Activated CD4-positive, alpha-beta memory T cell treated with anti-CD3 and anti-CD28 coated beads, Interleukin-2, amount 10 ng/mL, durations not matched to agents 7 days and 5 days (primary cell): Measurements from ENCODE around the gene CDC42BPA. TPM values are rescaled to one million over a fixed set of nuclear protein-coding genes. Genes with fewer than 3 reads are reported as not detected.

ENCODE experiments used
- CTCF ChIA-PET: fragments of 350-600 bp; sonication (Branson Sonifier 250); formaldehyde crosslinking; loops from one replicate; lab custom pipeline; 2021; ENCODE audit warnings: antibody characterized with exemption, inconsistent platforms; lab: Charles Lee
- POLR2A ChIA-PET: fragments of 350-600 bp; sonication (Branson Sonifier 250); formaldehyde crosslinking; loops from one replicate; lab custom pipeline; 2021; ENCODE audit warnings: antibody characterized with exemption; lab: Charles Lee
- DNase-seq: peaks from one replicate; pipeline ENCODE4 v3.0.0-alpha.2; 2020
- H3K27ac Mint-ChIP-seq: one replicate; pipeline ENCODE4 v1.8.0; 2021; ENCODE audit warnings: mild to moderate bottlenecking, mixed read lengths
- H3K27me3 Mint-ChIP-seq: one replicate; pipeline ENCODE4 v1.8.0; 2021; ENCODE audit warnings: mixed read lengths
- H3K36me3 Mint-ChIP-seq: one replicate; pipeline ENCODE4 v1.8.0; 2021; ENCODE audit warnings: low read depth, mixed read lengths
- H3K4me1 Mint-ChIP-seq: one replicate; pipeline ENCODE4 v1.8.0; 2021; ENCODE audit warnings: mixed read lengths
- H3K4me3 Mint-ChIP-seq: one replicate; pipeline ENCODE4 v1.8.0; 2021; ENCODE audit warnings: mild to moderate bottlenecking, mixed read lengths
- H3K9me3 Mint-ChIP-seq: one replicate; pipeline ENCODE4 v1.8.0; 2021; ENCODE audit warnings: mixed read lengths
- total RNA-seq, 2 experiments: library from RNA; stranded (reverse); gene quantifications; one replicate each; pipeline ENCODE4 v1.2.3, GENCODE V29; 2021

CDC42BPA gene
- total RNA-seq, 2 experiments from 2014 or later: 3.1 TPM

DNA sequence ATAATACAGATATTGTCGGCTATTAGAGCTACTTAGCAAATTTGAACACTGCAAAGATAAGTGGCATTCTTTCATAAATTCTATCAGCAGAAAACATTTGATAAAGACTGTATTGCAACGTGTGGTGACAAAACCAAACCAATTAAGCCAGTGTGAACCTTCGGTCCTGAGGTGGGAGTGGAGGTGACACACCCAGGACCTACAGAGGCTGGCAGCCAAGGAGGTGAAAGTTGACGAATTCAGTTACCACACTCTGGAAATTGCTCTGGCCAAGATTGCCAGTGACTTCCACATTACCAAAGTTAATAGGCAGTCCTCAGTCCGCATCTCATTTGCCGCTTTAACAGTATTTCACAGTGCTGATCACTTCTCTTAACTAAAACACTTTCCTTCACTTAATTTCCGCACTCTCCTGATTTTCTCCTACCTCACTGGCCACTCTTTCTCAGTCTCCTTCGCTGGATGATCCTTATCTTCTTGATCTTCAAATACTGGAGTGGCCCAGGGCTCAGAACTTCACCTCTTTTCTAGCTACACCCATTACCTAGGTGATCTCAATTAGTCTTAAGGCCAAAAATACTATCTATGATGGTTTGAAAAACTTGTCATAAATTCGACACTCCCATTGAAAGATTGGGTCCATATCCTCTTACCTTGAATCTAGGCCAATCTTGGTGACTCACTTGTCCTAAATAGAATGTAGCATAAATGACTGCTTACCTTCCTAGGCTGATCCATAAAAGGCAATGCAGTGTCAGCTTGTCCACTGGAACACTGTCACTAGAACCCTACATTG lies 5.1 kb upstream of the CDC42BPA start:
- POLR2A ChIA-PET: no interaction called here
- Mint-ChIP-seq H3K9me3 (no peaks in the 10 kb centered on the region), H3K4me1 (peaks cover 11% of the 10 kb centered on the region), H3K27ac (no peak overlapping the region), H3K27me3 (peaks cover 32% of the 10 kb centered on the region), H3K36me3 (no peaks in the 10 kb centered on the region), H3K4me3 (no peak overlapping the region)
- no peak for DNase-seq
- CTCF ChIA-PET: no interaction called here

DNA sequence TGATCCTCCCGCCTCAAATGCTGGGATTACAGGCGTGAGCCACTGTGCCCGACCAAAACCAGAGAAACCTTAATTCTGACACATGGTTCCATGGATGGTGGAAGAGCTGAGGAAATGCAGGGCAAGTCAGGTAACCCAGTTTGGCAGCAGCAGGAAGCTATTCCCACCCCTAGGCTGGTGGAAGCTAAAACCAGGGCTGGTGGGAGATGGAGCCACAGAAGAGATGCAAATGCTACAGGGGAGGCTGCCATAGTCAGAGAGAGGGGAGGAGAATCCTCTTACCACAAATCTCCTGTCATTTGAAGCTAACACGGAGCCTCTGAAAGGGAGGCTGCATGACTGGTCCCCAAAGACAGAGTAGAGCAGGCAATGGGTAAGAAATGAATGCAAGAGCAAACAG lies 4.1 kb upstream of the CDC42BPA start:
- H3K27me3 Mint-ChIP-seq: peaks cover 35% of the 10 kb centered on the region
- no peak overlapping the region for H3K4me3 Mint-ChIP-seq
- ChIA-PET POLR2A (no interaction called here), CTCF (interaction anchor here (1.0 kb wide), 1 partner anchor 9 kb away, joined by 3 read pairs; no protein-coding TSS in a partner anchor)
- H3K36me3 Mint-ChIP-seq: no peaks in the 10 kb centered on the region
- no peaks in the 10 kb centered on the region for H3K9me3 Mint-ChIP-seq
- no peak for DNase-seq
- peaks cover 14% of the 10 kb centered on the region for H3K4me1 Mint-ChIP-seq
- H3K27ac Mint-ChIP-seq: no peak overlapping the region

DNA sequence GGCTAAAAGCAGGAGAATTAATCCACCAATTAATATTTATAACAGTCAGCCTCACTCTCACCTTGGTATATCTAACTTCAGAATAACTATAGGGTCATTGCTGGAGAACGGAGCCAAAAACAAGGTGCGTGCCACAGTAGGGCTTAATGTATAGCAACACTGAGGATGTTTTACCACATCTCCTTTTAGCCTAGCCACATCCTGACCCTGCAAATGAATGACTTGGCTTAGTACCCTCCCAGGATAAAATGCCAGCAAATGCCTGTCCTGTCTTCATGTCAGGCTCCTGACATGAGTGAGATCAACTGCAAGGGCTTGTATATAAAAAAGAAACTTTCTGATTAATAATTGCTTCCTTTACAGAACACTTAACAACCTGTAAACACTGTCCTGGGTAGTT lies 2.7 kb upstream of the CDC42BPA start:
- POLR2A ChIA-PET: no interaction called here
- Mint-ChIP-seq H3K27me3 (peaks cover 47% of the 10 kb centered on the region), H3K4me3 (no peak overlapping the region), H3K4me1 (peaks cover 22% of the 10 kb centered on the region), H3K36me3 (no peaks in the 10 kb centered on the region), H3K9me3 (no peaks in the 10 kb centered on the region), H3K27ac (no peak overlapping the region)
- CTCF ChIA-PET: no interaction called here
- DNase-seq: no peak

DNA sequence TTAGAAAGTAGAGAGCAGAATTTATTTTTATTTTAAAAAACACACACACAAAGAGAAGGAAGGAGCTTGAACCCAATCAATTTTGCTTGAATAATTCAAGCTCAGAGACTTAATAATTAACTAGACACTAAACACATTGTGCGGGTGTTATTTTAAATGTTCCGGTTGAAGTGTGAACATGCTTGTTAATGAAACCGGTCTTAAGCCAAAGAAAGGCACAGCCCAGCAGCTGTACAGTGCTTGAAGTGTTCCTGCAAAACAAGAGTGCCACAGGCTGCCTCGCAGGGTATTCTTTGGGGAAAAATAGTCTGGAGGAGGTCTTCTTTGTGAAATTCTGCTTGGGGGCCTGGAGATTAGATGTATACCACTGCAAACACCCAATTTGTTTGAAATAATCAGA lies 2.2 kb upstream of the CDC42BPA start:
- Mint-ChIP-seq H3K4me1 (peaks cover 27% of the 10 kb centered on the region), H3K36me3 (no peaks in the 10 kb centered on the region), H3K9me3 (no peaks in the 10 kb centered on the region), H3K27ac (no peak overlapping the region), H3K4me3 (no peak overlapping the region), H3K27me3 (peaks cover 53% of the 10 kb centered on the region)
- ChIA-PET CTCF (no interaction called here), POLR2A (no interaction called here)
- DNase-seq: no peak

DNA sequence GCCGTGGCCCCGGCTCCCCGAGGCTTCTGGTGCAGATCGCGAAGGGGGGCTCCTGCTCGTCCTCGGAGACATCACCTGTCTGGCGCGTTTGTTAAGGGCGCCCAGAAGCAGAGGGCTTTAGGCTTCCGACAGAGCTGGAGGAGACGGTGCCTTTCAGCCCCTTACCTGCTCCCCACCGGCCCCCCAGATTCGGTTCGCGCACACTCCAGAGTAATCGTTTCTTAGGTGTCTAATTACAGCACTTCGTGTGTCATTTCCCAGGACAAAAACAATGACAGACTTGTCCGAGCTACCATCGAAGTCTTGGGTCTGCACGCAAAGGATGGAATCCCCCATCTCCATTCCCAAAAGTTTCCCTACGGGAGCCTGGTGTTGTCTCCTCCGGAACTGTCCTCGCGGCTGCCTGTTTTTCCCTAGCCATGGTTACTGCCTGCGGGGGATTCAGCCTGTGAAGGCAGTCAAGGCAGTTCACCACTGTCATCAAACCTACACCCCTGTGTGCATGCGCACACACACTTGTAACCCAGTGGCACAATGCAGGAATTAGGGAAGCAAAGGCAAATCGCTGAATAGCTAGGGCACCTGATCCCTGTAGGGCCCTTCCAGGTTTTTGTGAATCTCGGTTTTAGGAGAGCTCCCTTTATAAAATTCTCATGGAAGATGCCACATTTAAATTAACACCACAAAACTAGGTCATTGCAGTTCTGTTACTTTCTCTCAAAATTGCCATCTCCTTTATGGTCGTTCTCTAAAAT lies 738 bp upstream of the CDC42BPA start:
- DNase-seq: no peak
- H3K27me3 Mint-ChIP-seq: peaks cover 57% of the 10 kb centered on the region
- peaks cover 27% of the 10 kb centered on the region for H3K4me1 Mint-ChIP-seq
- POLR2A ChIA-PET: interaction anchor here (0.6 to 1.4 kb wide), 2 partner anchors 13 to 847 kb away, joined by 3 read pairs; no protein-coding TSS in a partner anchor
- H3K27ac Mint-ChIP-seq: no peak overlapping the region
- H3K36me3 Mint-ChIP-seq: no peaks in the 10 kb centered on the region
- H3K4me3 Mint-ChIP-seq: peak overlapping the region; percentile 60
- no peaks in the 10 kb centered on the region for H3K9me3 Mint-ChIP-seq
- CTCF ChIA-PET: no interaction called here

DNA sequence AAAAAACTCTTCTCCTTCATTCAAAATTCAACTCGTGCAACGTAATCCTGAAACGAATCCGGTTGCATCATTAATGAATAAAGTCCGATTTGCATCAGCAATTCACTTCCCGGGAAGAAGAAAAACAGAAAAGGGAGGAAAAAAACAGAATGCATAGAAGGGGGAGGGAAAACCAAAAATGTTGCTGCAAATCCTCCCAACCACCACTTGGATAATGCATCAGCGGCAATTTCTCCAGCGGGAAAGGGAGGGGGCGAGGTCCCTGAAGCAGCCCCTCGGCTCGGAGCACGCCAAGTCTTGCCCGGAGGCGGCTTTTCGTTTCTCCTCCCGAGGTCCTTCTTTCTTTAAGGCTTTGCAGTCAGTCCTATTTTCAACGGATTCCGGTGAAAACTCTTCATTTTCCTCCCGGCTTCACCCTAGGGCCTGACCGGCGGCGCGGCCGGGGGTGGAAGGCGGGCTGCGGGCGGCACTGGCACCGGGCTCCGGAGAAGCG lies 723 bp downstream of the CDC42BPA start:
- H3K9me3 Mint-ChIP-seq: no peaks in the 10 kb centered on the region
- H3K27ac Mint-ChIP-seq: no peak overlapping the region
- H3K27me3 Mint-ChIP-seq: peaks cover 56% of the 10 kb centered on the region

DNA sequence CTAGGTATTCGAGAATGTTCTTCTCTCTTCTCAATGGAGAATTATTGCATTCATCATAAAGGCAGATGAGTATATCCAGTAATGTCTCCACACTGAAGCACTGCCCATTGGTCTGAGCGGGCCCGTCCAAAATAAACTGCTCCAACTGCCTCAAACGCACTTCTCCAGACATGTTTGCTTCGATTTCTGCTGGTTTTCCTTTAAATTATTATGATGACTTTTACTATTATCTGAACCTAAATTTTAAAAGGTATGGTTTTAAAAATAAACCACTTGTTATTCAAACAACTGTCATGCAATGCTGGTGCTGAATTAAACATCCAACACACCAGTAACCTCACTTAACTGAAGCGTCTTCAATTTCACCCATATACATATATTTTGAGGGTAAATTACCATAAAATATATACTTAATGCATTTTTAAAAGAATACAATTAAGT lies 1.3 kb downstream of the CDC42BPA start:
- ChIA-PET CTCF (no interaction called here), POLR2A (no interaction called here)
- Mint-ChIP-seq H3K4me1 (peaks cover 27% of the 10 kb centered on the region), H3K36me3 (no peaks in the 10 kb centered on the region), H3K27me3 (peaks cover 57% of the 10 kb centered on the region), H3K4me3 (peak overlapping the region; percentile 47), H3K27ac (no peak overlapping the region), H3K9me3 (no peaks in the 10 kb centered on the region)
- no peak for DNase-seq

More for the DNA sequence above, 723 bp downstream of the CDC42BPA start:
- Mint-ChIP-seq H3K4me1 (peaks cover 27% of the 10 kb centered on the region), H3K4me3 (peak overlapping the region; percentile 77), H3K36me3 (no peaks in the 10 kb centered on the region)
- ChIA-PET POLR2A (no interaction called here), CTCF (no interaction called here)
- DNase-seq: no peak

DNA sequence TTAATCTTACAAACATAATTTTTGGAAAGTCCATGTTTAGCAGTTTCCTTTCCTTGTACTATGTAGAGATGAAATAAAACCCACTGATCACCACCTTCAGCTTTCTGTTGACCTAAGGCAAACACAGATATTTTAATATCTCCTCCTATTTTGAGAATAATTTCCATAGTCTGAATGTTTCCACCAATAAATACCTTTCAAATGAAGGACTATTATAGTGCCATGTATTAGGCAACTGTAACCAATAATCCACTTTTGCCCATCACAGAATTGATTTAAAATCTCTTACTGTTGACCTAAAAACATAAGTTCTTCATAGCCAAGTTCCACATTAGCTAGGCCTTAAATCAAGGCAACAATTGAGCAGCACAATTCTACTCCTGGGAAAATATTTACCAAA lies 1.8 kb downstream of the CDC42BPA start:
- peaks cover 27% of the 10 kb centered on the region for H3K4me1 Mint-ChIP-seq
- peak overlapping the region; percentile 47 for H3K4me3 Mint-ChIP-seq
- no peak overlapping the region for H3K27ac Mint-ChIP-seq
- no peaks in the 10 kb centered on the region for H3K36me3 Mint-ChIP-seq
- DNase-seq: no peak
- CTCF ChIA-PET: no interaction called here
- H3K9me3 Mint-ChIP-seq: no peaks in the 10 kb centered on the region
- POLR2A ChIA-PET: interaction anchor here (0.6 kb wide), 1 partner anchor 190 kb away, joined by 3 read pairs; no protein-coding TSS in a partner anchor
- peaks cover 59% of the 10 kb centered on the region for H3K27me3 Mint-ChIP-seq

DNA sequence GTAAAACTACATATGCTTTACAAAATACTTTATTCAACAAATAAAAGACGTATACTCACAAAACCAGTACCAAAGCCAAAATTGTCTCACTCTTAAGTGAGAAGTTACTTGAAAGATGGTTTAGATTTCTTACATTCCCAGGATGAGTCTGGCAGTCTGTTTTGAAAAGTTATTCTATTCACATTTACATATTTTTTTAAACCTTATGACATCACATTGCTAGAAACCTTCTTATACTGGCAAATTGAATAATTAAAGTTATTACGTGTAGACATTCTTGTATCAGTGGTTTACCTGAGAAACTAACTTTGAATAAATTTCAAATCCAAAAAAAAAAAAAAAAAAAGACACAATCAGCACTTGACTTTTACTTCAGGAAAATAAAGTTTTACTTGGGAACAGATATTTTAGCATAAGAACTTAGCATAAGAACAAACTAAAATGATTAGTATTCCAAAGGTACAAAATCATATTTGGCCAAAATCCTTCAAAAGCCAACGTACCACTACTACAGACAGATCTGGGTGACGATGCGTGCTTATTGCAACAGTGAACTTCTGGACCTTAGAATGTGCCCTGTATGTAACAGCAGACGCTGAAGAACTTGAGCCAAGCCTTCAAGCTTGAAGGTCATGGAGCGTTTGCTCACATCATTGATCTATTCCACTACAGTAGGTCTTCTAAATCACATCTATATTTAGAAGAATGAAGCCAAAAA lies 2.5 kb downstream of the CDC42BPA start:
- no peak for DNase-seq
- Mint-ChIP-seq H3K36me3 (no peaks in the 10 kb centered on the region), H3K4me1 (peaks cover 22% of the 10 kb centered on the region), H3K4me3 (peak overlapping the region; percentile 7), H3K27ac (no peak overlapping the region), H3K27me3 (peaks cover 56% of the 10 kb centered on the region), H3K9me3 (no peaks in the 10 kb centered on the region)
- CTCF ChIA-PET: no interaction called here
- POLR2A ChIA-PET: interaction anchor here (0.6 kb wide), 1 partner anchor 190 kb away, joined by 3 read pairs; no protein-coding TSS in a partner anchor

DNA sequence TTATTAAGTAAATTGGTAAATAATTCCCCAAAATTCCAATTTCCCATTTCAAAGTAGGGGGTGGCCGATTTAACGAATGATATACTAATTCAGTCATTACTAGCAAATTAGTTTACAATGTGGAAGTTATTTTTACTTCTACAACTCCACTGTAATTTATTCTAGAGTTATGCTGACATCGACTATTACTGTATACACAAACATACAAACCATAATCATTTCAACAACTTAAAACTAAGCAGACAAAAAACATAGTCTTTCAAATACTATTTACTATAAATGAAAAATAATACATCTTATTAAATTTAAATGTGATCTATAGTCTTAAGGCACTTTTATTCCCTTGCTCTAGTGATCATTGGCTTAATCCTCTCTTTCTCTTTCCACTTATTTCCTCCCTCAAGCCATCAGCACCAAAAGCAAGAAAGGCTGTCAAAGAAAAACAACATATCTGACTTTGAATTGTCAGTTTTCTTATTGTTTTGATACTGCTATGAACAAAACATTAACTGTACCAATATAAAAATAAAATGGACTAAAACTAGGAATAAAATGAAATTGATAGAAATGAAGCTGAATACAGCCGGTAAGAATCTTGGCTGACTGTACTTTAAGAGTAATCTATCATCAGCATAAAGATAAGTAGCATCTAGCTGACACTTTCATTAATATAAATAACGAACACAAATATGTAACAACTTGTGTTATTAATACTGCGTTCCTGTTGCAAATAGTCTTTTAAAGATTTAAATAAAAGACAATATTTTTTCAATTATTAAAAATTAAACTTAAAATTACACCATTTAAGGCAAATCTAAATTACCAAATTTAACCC lies 4.1 kb downstream of the CDC42BPA start:
- no peaks in the 10 kb centered on the region for H3K9me3 Mint-ChIP-seq
- H3K27ac Mint-ChIP-seq: no peak overlapping the region
- no peak for DNase-seq
- no peak overlapping the region for H3K4me3 Mint-ChIP-seq
- H3K36me3 Mint-ChIP-seq: no peaks in the 10 kb centered on the region
- H3K4me1 Mint-ChIP-seq: peaks cover 19% of the 10 kb centered on the region
- POLR2A ChIA-PET: no interaction called here
- CTCF ChIA-PET: interaction anchor here (1.0 kb wide), 1 partner anchor 8 kb away, joined by 3 read pairs; no protein-coding TSS in a partner anchor
- H3K27me3 Mint-ChIP-seq: peaks cover 49% of the 10 kb centered on the region

DNA sequence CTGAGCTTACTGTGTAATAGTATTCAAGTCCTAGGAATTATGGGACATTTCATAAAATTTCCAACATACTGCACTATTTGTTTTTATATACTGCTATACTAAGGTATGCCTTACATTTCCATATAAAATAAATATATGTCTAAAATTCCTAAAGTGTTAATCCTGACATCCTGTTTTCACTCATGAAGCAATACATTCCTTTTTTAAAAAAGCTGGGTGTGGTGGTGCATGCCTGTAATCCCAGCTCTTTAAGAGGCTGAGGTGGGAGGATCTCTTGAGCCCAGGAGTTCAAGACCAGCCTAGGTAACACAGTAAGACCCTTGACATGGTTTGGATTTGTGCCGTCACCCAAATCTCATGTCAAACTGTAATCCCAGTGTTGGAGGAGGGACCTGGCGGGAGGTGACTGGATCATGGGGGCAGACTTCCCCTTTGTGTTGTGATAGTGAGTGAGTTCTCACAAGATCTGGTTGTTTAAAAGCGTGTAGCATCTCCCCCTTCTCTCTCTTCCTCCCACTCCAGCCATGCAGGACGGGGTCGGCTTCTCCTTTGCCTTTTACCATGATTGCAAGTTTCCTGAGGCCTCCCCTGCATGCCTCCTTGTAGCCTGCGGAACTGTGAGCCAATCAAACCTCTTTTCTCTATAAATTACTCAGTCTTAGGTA lies 5.8 kb downstream of the CDC42BPA start:
- no peaks in the 10 kb centered on the region for H3K36me3 Mint-ChIP-seq
- DNase-seq: no peak
- ChIA-PET CTCF (no interaction called here), POLR2A (no interaction called here)
- H3K4me1 Mint-ChIP-seq: peaks cover 15% of the 10 kb centered on the region
- peaks cover 43% of the 10 kb centered on the region for H3K27me3 Mint-ChIP-seq
- no peak overlapping the region for H3K4me3 Mint-ChIP-seq
- H3K9me3 Mint-ChIP-seq: no peaks in the 10 kb centered on the region
- no peak overlapping the region for H3K27ac Mint-ChIP-seq
